GM21367 (cell line): Measurements from ENCODE around the gene EHMT2.

Experiments used
- ATAC-seq: cut with Tn5 transposase; IDR thresholded peaks from one replicate; pipeline ENCODE4 v1.9.1; 2021; ENCODE audit not compliant: unreplicated experiment

The EHMT2 gene

DNA sequence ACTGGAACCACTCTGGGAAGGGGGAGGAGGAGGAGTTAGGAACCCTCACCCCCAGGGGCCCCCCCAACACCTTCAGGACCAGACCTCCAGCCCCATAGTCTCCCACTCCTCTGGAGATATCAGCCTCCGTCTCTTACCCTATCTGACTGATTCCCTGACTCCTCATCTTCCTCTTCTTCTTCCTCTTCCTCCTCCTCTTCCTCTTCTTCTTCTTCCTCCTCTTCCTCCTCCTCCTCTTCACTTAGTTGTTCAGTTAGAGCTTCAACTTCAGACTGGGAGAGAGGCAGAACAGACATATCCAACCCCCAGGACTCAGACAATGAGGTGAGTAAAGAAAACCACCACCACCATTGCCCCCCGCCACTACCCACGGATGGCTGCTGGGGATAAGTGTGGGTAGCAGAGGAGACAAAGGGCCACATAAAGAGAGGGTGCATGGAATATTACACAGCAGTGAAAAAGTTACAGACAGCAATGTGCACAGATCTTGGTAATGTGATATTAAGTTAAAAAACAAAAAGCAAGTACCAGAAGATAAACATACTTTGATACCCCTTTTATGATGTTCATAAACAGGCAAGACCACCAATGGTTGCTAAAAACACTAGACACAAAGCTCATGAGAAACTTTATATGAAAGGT lies 8.0 kb downstream of the EHMT2 start:
- ATAC-seq, result no peak

DNA sequence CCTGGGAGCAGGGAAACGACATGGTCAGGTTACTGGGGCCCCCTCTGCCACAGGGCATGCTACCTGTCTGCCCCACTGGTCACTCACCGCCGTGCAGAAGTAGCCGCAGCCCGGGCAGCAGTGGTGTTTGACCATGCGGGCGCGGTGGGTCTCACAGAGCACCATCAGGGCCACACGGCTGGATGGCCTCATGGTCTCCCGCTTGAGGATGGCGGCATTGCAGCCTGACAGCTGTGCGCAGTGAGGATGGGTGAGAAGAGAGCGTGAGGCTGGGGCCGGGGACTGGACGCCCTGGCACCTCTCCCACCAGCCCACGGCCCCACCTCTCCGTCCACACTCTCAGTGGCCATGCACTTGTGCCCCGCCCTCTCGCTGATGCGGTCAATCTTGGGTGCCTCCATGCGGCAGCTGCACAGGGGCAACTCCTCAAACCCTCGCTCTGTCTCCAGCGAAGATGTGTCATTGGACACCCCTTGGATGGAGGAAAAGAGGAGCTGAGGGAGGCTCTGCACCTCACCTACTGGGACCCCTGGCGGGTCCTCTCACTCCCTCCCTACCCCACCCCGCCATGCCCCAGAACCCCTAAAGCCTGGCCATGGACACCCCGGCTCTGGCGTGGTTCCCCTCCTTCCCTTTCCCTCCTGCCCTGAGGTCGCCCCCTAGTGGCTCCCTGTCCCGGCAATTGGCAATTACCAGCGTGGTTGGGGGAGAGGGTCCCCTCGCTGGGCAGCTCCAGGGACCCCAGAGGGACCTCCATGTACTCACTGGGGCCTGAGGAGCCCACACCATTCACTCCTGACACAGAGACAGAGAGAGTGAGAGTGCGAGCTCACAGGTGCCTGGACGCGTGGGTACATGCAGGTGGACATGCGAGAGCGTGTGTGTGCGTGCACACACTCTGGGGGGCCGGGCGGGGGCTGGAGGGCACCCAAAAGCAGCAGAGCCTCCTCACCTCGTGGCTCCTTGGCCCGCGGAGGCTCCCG lies 8.9 kb downstream of the EHMT2 start:
- no peak for ATAC-seq

DNA sequence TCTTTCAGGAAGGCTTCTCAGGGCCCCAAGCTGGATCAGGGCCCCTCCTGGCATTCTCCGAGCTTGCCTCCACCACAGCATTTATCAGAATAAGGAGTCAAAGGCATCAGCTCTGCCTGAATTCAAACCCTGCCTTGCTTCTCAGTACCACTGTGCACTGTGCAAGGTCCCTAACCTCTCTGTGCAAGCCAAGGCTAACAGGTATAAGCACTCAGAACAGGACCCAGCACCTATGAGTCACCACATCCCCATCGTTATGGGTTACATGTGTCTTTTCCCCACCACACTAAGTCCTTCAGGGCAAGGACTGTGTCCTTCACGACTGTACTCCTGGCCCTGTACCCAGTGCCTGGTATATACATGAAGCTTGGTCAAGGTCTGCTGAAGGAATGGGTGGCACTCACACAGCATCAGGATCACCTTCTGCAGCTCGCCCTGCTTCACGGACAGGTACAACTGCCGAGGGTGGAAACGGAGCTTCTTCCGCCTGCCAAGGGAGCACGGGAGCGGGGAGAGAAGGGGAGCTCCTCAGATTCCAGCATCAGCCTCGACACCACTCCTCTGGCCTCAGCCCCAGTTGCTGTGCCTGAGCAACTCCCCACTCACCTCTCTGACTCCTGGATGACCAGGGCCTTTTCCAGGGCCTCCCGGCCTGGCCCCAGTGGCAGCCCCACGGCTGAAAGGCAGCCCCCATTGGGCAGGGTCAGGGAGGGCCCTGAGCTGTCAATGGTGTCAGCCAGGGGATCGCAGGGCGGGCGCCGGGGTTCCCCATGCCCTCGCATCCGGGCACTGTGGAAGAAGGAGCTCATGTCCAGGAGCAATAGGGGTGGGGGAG lies 10.1 kb downstream of the EHMT2 start:
- no peak for ATAC-seq

DNA sequence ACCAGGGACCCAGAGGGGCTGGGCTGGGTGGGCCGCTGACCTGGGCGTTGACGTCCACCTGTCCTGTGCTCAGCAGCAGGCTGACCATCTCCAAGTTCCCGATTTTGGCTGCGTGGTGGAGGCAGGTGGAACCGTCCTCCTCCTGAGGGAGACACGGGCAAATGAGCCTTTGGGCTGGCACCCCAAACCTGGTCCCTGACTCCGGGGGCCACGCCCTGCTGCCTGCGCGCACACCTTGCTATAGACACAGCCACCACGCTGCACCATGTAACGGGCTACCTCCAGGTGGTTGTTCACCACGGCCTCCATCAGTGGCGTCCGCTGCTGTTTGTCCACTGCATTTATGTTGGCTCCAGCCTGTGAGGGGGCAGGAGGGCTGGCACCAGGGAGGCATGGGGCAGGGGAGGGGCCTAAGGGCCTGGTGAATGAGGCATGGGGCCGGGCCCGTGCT lies 10.9 kb downstream of the EHMT2 start:
- ATAC-seq, result no peak

DNA sequence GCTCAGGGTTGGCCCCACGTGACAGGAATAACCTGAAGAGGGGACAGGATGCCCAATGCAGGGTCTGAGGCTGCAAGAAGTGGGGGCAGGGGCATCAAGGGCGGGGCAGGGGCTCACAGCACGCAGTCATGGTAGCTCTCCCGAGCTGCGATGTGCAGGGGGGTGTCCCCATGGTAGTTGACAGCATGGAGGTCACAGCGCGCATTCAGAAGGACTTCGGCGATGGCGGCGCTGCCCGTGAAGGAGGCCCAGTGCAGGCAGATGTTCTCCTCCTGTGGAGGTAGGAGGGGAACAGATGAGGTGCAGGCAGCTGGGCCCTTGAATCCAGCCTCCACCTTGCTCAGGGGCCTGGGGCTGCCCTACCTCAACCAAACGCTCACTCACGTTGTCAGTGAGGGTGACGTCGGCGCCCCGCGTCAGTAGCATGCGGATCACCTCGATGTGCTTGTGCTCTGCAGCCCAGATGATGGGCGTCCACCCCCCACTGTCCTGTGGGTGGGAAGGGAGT lies 12.9 kb downstream of the EHMT2 start:
- ATAC-seq, result no peak

- no peak for ATAC-seq
These were observed 13.8 kb downstream of the EHMT2 start for GRCh38 chr6:31883676-31884075.

- no peak for ATAC-seq
These were observed 15.2 kb downstream of the EHMT2 start for GRCh38 chr6:31882344-31882743.

- ATAC-seq, result no peak
These were observed 16.2 kb downstream of the EHMT2 start for GRCh38 chr6:31881136-31881859.

DNA sequence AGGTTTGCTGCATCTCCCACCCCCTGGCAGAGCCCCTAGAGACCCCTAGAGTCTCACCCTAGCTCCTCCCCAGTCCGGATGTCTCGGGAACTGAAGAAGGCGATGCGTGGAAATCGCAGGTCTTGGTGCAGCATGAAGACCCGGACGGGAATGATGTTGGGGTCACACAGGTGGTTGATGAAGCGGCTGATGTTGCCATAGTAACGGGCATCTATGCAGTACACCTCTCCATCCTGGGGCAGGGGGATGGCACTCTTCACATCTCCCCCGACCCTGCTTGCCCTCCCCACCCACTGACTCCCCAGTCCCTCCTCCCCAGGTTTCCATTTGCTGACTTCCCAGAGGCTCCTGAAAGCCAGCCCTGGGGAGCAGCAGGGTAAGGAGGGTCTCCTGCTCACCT lies 16.9 kb downstream of the EHMT2 start:
- ATAC-seq, result no peak

- ATAC-seq, result no peak
These were observed 17.6 kb downstream of the EHMT2 start for GRCh38 chr6:31879901-31880300.

GRCh38 chr6:31879143-31879542 lies 18.4 kb downstream of the EHMT2 start:
- no peak for ATAC-seq

GRCh38 chr6:31878726-31879125 lies 18.8 kb downstream of the EHMT2 start, which contains the start of gene SLC44A4:
TSS of gene SLC44A4 (minus strand) at chr6:31878997. CDS start at chr6:31878980, 17 bp downstream.
- no peak for ATAC-seq

- ATAC-seq, result no peak
These were observed 19.3 kb downstream of the EHMT2 start for GRCh38 chr6:31878222-31878621.

DNA sequence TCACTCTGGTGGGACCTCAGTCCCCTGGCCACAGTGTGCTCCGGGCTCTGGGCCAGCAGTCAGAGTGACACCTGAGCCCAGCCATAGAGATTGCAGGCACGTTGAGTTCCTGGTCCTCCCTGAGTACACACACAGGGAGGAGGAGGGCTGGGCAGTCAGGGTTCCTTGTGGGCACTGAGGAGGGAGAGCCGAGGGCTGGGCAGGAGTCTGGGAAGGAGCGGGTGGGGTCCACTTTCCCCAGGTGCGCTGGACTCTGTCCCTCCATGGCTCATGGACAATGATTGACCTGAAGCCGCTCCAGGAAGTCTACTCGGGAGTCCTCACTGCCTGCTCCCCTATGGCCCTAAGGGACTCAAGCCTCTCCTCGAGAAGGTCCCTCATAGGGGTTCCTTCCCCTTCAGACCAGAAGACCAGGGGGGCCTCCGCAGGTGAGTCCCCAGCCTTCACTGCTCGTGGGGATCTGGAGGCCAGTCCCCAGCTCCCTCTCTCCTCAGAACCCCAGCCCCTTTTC lies 19.8 kb downstream of the EHMT2 start:
- ATAC-seq, result no peak

DNA sequence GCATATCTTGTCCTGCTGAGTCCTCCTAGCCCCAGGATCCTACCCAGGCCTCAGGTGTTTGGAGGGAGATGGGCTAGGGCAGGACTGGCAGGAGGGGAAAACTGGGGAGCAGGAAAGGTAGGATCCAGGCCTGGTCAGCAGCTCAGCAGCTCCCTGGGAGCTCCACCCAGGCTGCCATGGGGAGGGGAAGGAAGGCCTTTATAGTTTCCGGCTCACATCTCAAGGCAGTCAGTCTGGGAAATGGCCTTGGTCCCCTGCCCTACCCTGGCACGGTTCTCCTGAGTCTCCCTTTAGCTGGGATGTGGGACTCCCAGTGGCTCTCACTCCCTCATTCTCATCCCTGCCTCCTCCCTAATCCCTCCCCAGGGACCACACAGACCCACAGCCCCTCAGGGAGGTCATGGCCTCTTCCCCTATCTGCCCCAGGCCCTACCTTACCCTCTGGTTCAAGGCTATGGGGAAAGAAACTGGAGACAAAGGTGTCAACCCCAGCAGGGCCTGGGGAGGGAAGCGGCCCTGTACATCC lies 20.3 kb downstream of the EHMT2 start:
- no peak for ATAC-seq

DNA sequence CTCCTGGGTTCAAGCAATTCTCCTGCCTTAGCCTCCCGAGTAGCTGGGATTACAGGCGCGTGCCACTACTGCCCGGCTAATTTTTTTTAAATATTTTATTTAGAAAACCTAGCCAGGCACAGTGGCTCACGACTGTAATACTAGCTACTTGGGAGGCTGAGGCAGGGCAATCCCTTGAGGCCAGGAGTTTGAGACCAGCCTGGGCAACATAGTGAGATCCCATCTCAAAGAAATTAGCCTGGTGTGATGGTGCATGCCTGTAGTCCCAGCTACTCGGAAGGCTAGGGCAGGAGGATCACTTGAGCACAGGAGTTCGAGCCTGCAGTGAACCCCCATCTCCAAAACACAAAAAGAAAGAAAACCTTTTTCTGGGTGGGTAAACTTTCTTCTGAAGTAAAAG lies 21.1 kb downstream of the EHMT2 start:
- no peak for ATAC-seq

- ATAC-seq, result no peak
These were observed 21.6 kb downstream of the EHMT2 start for GRCh38 chr6:31875877-31876276.

DNA sequence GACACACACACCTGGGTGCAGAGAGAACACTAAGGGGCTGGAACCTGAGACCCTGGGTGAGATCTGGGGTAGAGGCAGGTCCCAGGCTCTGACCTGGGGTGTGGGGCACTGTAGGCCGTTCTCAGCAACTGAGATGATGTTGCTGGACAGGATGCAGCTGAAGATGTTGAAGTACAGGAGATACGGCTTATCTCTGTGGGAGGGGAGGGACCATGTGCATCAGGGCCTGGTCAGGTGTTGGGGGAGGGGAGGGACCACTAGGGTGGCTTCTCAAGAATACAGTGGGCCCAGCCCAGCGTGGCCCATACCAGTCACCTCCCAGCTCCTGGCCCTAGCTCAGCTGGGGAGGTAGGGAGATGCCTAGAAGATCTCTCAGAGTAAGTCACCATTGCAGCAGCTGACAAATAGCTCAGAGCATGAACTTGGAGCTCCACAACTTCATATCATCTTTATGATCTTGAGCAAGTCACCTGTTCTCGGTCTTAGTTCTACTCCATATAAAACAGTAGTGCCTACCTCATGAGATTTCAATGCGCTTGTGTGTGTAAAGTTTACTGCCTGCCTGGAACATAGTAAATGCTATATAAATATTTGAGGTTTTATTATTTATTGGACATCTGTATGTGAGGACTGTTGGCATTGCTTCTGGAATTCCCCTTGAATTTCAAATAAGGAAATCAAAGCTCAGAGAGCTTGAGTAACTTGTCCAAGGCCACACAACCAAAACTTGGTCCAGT lies 22.5 kb downstream of the EHMT2 start:
- no peak for ATAC-seq

- no peak for ATAC-seq
These were observed 23.3 kb downstream of the EHMT2 start for GRCh38 chr6:31874084-31874670.
